Ishikawa (cell line): ENCODE measurements around the gene CCDC188.

ENCODE experiments used
- FOXM1 ChIP-seq: IDR thresholded peaks from 2 replicates; pipeline ENCODE4 v1.6.1; 2012; ENCODE audit warnings: low read depth, borderline replicate concordance
- RAD21 ChIP-seq: IDR thresholded peaks from 2 replicates; pipeline ENCODE4 v1.6.1; 2012; ENCODE audit warnings: low read depth
- YY1 ChIP-seq: IDR thresholded peaks from 2 replicates; pipeline ENCODE4 v1.6.1; 2012; ENCODE audit warnings: low read depth

DNA sequence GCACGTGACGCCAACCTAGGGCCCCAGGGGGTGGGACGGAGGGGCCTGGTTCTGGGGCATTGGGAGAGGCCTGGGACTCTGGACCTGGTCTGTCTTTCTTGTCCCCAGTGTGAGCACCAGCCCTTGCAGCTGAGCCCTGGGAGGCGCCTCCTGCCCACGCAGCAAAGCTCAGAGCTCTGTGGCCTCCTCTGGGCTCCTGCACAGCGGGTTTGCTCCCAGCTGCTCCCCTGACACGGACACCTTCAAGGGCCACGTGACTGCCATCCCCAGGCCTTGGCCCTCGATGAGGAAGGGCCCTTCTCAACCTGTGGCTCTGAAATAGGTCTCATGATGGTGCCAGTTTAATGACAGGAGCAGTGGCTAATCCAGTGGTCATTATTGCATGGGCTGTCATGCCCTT is 31.5 kb upstream of the CCDC188 start:
- TF ChIP-seq RAD21: no peak
- no peak for TF ChIP-seq YY1
- TF ChIP-seq FOXM1: no peak
